PFSK-1 (cell line): ENCODE data around the gene FCHSD1.

ENCODE experiments used
- FOXP2 ChIP-seq: optimal IDR thresholded peaks from 2 replicates; pipeline ENCODE3; 2011; ENCODE audit warnings: borderline replicate concordance, control low read depth, inconsistent platforms; ENCODE audit not compliant: insufficient read depth; ENCODE audit errors: extremely low read length, extremely low read depth
- POLR2AphosphoS5 ChIP-seq: IDR thresholded peaks from 2 replicates; pipeline ENCODE4 v1.6.1; 2012; ENCODE audit warnings: low read depth, mild to moderate bottlenecking, control low read depth, low read length, moderate library complexity
- SIN3A ChIP-seq: IDR thresholded peaks from 2 replicates; pipeline ENCODE4 v1.6.1; 2012; ENCODE audit warnings: mild to moderate bottlenecking, low read length, moderate library complexity, borderline replicate concordance; ENCODE audit not compliant: insufficient read depth
- TAF1 ChIP-seq: IDR thresholded peaks from 2 replicates; pipeline ENCODE4 v1.6.1; 2012; ENCODE audit warnings: low read length, control low read depth, borderline replicate concordance; ENCODE audit not compliant: insufficient read depth
- TF ChIP-seq, protein P1 (sequence below), 2 experiments: IDR thresholded peaks; 2 replicates each; pipeline versions ENCODE4 v1.6.1 to v1.8.0; 2011 to 2012; ENCODE audit warnings: low read depth in 2 of 2, low read length in 2 of 2, control low read depth in 1 of 2, inconsistent platforms in 1 of 2, mild to moderate bottlenecking in 1 of 2, moderate library complexity in 1 of 2; ENCODE audit not compliant: insufficient read depth in 1 of 2

Gene FCHSD1

DNA sequence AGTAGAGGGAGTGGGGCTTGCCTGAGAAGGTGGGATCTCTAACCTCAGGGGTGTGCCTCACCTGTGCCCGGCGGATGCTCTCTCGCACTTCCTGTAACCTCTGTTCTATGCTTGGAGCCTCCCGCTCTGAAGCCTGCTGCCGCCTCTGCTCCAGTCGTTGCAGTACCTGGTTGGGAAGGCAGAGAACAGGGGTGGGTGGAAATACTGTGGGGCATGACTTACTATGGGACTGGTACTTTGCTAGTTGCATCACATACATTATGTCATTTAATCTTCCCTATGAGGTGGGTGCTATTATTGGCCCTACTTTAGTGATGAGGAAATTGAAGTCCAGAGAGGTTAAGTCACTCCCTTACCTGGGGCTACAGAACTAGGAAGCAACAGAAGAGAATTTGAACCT is 5.2 kb downstream of the FCHSD1 start:
- TF ChIP-seq FOXP2 (no peak), POLR2AphosphoS5 (no peak), TAF1 (no peak), SIN3A (no peak)
- TF ChIP-seq, protein P1, sequence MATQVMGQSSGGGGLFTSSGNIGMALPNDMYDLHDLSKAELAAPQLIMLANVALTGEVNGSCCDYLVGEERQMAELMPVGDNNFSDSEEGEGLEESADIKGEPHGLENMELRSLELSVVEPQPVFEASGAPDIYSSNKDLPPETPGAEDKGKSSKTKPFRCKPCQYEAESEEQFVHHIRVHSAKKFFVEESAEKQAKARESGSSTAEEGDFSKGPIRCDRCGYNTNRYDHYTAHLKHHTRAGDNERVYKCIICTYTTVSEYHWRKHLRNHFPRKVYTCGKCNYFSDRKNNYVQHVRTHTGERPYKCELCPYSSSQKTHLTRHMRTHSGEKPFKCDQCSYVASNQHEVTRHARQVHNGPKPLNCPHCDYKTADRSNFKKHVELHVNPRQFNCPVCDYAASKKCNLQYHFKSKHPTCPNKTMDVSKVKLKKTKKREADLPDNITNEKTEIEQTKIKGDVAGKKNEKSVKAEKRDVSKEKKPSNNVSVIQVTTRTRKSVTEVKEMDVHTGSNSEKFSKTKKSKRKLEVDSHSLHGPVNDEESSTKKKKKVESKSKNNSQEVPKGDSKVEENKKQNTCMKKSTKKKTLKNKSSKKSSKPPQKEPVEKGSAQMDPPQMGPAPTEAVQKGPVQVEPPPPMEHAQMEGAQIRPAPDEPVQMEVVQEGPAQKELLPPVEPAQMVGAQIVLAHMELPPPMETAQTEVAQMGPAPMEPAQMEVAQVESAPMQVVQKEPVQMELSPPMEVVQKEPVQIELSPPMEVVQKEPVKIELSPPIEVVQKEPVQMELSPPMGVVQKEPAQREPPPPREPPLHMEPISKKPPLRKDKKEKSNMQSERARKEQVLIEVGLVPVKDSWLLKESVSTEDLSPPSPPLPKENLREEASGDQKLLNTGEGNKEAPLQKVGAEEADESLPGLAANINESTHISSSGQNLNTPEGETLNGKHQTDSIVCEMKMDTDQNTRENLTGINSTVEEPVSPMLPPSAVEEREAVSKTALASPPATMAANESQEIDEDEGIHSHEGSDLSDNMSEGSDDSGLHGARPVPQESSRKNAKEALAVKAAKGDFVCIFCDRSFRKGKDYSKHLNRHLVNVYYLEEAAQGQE (IDR thresholded peaks at IDR 0.05; ENCODE audit: insufficient read depth in 1 of 2, low read depth in 2 of 2, low read length in 2 of 2), result no peak

DNA sequence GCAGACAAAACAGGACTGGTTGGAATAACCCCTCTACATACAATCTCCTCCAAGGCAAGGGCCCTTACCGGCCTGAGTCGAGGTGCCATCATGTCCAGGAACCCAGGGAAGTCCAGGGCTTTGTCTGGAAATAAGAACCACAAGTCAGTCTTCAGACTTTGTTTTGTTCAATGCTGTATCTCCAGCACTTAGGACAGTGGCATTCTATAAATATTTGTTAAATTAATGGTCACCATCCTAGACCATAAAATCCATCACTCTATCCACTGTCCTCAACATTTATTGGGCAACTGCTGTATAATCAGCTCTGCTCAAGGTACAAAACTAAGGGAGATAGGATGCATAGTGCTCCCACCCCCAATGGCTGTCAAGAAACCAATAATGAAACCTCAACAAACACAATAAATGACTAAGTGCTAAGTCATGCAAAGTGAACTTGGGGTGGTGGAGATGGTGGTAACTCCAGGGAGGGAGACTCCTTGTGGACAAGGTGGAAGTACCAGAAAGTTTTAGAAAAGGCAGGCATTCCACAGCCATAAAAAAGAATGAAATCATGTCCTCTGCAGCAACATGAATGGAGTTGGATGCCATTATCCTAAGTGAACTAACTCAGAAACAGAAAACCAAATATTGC is 9.5 kb downstream of the FCHSD1 start:
- TF ChIP-seq, protein P1 (IDR thresholded peaks at IDR 0.05; ENCODE audit: insufficient read depth in 1 of 2, low read depth in 2 of 2, low read length in 2 of 2), result 0 out of 4 replicates have a peak, but pooled peaks of 1 of the 2 experiments have one; percentile 27
- no peak for TF ChIP-seq FOXP2

DNA sequence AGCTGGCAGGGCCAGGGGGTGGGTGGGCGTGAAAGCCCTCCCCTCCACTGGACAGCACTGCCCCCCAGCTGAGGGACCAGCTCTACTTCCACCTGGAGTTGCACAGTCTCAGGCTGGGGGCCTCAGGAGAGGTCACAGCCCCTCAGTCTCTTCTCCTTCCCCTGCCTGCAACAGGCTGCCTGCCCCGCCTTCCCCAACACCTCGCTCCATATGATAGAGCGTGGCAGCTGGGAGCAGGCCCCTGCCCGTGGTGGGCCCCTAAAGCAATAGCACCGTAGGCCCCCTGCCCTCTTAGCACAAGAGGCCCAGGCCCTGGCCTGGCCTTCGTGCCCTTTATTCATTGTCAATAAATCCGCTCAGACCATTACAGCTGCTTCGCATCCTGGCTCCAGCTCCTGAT is 10.5 kb downstream of the FCHSD1 start:
- TF ChIP-seq TAF1, result no peak

DNA sequence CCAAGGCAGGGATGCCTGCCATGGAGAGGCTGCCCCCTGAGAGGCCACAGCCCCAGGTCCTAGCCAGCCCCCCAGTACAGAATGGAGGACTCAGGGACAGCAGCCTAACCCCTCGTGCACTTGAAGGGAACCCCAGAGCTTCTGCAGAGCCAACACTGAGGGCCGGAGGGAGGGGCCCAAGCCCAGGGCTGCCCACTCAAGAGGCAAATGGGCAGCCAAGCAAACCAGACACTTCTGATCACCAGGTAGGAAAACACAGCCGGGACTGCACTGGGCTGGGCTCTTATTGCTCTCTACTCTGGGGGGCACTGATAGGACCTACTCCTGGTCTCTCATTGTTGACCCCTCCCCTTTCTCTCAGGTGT is 11.2 kb downstream of the FCHSD1 start:
- TF ChIP-seq, protein P1 (IDR thresholded peaks at IDR 0.05; ENCODE audit: insufficient read depth in 1 of 2, low read depth in 2 of 2, low read length in 2 of 2), result no peak
- no peak for TF ChIP-seq SIN3A
- no peak for TF ChIP-seq FOXP2
- no peak for TF ChIP-seq TAF1
- no peak for TF ChIP-seq POLR2AphosphoS5

DNA sequence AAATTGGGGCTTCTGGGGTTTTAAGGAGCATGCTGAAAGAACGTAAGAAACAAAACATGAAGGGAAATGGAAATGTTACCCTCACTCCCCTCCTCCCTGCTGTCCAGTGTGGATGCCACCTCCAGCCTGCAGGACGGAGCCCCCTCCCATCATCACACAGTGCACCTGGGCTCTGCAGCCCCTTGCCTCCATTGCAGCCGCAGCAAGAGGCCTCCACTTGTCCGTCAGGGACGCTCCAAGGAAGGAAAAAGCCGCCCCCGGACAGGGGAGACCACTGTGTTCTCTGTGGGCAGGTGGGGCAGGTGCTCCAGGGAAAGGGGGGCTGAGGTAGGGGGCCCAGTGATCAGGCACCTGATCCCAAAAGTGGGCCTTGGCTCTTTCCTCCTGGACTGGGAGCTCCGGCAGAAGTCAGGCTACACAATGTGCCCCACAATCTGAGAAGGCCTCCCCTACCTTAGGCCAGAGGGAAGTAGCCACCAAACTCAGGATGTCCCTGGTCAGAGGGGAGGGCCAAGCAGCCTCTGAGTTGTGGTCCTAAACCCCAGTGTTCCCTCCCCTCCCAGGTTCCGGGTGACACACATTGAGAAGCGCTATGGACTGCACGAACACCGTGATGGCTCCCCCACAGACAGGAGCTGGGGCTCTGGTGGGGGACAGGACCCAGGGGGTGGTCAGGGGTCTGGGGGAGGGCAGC is 11.7 kb downstream of the FCHSD1 start:
- TF ChIP-seq TAF1 (no peak), POLR2AphosphoS5 (no peak), SIN3A (no peak), FOXP2 (no peak)
- TF ChIP-seq, protein P1 (IDR thresholded peaks at IDR 0.05; ENCODE audit: insufficient read depth in 1 of 2, low read depth in 2 of 2, low read length in 2 of 2), result no peak
